RWPE1 (cell line): ENCODE results near the gene DTNB.

Experiments used
- CTCF ChIA-PET: fragments of 350-600 bp; sonication (Branson Sonifier 250); formaldehyde crosslinking; extraction: SDS; loops from one replicate; lab custom pipeline; 2021; lab: Yijun Ruan, JAX
- POLR2A ChIA-PET: fragments of 400-600 bp; formaldehyde crosslinking; extraction: SDS; loops from one replicate; lab custom pipeline; 2020; ENCODE audit warnings: antibody characterized with exemption; ENCODE audit not compliant: low non-redundant PET; lab: Yijun Ruan, JAX
- DNase-seq: peaks from one replicate; pipeline ENCODE4 v3.0.0; 2012; ENCODE audit warnings: low spot score
- H3K27ac ChIP-seq: fragments of 450-650 bp; 2 replicates; pipeline ENCODE4 v1.5.1; 2017
- TF ChIP-seq, protein P1 (sequence below): fragments of 450-650 bp; conservative IDR thresholded peaks from 2 replicates; pipeline ENCODE4 v1.5.1; 2017; ENCODE audit warnings: low read depth, mild to moderate bottlenecking

The DTNB gene

DNA sequence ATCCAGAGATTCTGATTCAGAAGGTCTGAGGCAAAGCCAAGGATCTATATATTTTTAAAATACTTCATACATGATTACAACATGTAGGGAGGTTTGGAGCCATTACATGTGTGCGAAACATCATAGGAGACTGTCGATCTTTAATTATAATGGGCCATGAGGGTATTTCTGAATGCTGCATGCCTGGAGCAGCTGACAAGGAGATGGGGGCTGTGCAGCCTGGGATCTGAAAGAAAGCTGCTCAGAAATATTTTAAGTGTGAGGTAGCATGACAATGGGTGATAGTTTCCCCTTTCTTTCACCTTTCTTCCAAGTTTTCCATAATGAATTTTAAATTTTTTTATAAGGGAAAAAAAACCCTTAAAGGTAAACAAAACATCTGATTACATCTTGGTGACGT is 229.6 kb downstream of the DTNB start:
- TF ChIP-seq, protein P1, sequence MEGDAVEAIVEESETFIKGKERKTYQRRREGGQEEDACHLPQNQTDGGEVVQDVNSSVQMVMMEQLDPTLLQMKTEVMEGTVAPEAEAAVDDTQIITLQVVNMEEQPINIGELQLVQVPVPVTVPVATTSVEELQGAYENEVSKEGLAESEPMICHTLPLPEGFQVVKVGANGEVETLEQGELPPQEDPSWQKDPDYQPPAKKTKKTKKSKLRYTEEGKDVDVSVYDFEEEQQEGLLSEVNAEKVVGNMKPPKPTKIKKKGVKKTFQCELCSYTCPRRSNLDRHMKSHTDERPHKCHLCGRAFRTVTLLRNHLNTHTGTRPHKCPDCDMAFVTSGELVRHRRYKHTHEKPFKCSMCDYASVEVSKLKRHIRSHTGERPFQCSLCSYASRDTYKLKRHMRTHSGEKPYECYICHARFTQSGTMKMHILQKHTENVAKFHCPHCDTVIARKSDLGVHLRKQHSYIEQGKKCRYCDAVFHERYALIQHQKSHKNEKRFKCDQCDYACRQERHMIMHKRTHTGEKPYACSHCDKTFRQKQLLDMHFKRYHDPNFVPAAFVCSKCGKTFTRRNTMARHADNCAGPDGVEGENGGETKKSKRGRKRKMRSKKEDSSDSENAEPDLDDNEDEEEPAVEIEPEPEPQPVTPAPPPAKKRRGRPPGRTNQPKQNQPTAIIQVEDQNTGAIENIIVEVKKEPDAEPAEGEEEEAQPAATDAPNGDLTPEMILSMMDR, result no peak
- no peak for DNase-seq
- ChIA-PET POLR2A (no interaction called here), CTCF (no interaction called here)
- no peak overlapping the region for H3K27ac ChIP-seq

DNA sequence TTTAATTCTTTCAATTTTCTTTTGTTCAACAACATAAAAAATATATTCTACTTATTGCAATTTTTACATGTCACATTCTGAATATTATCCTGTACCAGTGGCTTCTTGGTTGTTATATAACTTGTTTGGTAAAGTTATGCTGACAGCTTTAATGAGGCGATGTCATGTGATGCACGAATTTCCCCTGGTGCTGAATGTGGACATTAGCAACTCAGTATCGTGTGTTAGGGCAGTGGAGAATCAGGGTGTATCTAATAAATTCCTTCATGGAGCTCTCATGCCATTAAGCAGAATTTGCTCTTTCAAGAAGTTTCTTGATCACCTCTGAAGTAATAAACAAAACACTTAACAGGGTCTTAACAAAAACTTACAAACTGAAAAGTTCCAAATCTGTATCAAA is 232.0 kb downstream of the DTNB start:
- POLR2A ChIA-PET, result no interaction called here
- no peak for DNase-seq
- H3K27ac ChIP-seq, result no peak overlapping the region
- TF ChIP-seq, protein P1, result no peak
- CTCF ChIA-PET, result no interaction called here

DNA sequence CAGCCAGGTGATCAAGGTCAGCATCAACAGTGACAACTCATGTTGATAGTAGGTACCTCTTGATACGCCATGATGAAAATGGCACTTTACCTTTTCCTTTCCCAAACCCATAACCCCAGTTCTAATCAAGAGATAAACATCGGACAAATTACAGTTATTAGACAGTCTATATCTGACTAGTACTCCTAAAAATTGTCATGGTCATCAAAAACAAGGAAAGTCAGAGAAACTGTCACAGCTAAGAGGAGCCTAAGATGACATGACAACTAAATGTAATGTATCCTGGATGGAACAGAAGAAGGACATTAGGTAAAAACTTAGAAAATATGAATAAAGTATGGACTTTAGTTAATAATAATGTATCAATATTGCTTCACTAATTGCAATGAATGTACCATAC is 234.6 kb downstream of the DTNB start:
- CTCF ChIA-PET, result interaction anchor here (1.3 kb wide), 1 partner anchor 128 kb away, joined by 5 read pairs; no protein-coding TSS in a partner anchor
- no peak overlapping the region for H3K27ac ChIP-seq
- DNase-seq, result no peak
- TF ChIP-seq, protein P1, result no peak
- POLR2A ChIA-PET, result no interaction called here

DNA sequence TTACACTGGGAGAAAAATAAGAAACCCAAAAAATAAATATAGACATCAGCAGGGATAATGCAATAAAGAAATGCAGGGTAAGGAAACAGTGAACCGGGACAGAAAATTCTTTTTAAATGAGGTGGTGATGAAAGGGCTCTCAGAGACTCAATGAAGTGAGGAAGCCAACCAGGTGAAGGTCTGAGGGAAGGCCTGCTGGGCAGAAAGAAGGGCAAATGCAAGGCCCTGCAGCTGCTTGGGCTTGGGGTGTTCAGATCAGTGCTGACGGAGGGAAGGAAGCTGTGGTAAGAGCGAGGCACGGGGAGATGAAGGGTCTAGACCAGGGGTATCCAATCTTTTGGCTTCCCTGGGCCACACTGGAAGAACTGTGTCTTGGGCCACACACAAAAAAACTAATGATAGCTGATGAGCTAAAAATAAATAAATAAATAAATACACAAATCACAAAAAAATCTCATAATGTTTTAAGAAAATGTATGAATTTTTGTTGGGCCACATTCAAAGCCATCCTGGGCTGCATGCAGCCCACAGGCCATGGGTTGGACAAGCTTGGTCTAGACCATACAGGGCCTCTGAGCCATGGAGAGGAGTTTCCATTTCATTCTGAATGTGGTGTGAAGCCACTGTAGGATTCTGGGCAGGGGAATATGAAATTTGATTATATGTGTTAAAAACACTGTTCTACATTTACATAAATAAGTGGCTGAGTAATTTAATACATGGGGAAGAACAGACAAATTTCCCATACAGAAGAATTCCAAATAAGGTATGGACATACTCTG is 235.3 kb downstream of the DTNB start:
- no peak overlapping the region for H3K27ac ChIP-seq
- ChIA-PET POLR2A (interaction anchor here (0.5 kb wide), 1 partner anchor 468 kb away, joined by 6 read pairs; no protein-coding TSS in a partner anchor), CTCF (interaction anchor here (1.3 kb wide), 1 partner anchor 129 kb away, joined by 5 read pairs; no protein-coding TSS in a partner anchor)
- TF ChIP-seq, protein P1, result no peak
- no peak for DNase-seq

DNA sequence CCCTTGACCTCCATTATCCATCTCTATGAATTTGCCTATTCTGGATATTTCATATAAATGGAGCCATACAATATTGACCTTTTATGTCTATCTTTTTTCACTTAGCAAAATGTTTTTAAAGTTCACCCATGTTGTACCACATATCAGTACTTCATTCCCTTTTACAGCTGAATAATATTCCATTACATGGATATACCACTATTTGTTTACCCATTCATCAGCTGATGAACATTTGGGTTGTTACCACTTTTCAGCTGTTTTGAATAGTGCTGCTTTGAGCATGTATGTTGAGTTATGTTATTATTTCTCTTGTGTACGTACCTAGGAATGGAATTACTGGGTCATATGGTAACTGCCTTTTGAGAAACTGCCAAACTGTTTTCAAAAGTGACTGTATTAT is 238.0 kb downstream of the DTNB start:
- ChIA-PET CTCF (no interaction called here), POLR2A (no interaction called here)
- no peak for DNase-seq
- TF ChIP-seq, protein P1, result no peak
- H3K27ac ChIP-seq, result no peak overlapping the region

DNA sequence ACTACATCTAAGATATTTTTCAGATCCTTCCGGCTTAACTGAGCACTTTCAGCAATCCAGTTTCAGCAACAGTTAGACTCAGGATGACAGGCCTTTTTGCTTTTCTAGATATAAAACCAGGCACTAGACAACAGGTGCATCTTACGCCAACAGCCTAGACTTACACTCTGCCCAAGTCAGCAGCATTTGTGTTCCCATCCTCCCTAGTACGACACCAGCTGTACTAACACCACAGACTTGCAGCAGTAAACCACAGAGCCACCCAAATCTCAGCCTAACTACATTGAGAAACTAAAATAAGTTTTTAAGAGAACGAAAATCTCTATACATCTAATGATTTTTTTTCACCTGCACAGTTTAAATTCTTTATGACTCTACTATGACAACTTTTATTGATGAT is 241.8 kb downstream of the DTNB start:
- H3K27ac ChIP-seq, result no peak overlapping the region
- POLR2A ChIA-PET, result no interaction called here
- TF ChIP-seq, protein P1, result no peak
- DNase-seq, result no peak
- CTCF ChIA-PET, result no interaction called here
